Measurements from ENCODE around the gene SIGMAR1.

Gene SIGMAR1

DNA sequence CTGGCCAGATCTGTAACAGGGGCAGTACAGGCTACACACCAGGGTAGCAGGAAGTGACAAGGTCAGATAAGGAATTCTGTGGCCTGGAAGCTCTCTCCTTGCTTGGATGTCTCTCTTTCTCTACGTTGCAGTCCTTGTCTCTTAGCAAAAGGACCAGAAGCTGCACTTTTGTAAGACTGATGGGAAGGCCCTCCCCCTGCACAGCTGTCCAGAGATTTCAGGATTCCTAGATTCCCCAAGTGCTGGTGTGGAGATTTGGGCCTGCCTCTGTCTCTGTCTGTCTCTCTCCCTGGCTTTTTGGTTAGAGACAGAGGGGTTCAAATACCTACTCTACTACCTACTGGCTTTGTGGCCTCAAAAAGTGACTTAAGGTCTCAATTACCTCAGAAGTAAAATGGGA is 38.0 kb downstream of the SIGMAR1 start:
- Histone ChIP-seq H3K9me3 (ENCODE audit: insufficient read depth, low read length) (no peaks in the 10 kb centered on the region), H4K20me1 (ENCODE audit: low read depth, low read length) (no peaks in the 10 kb centered on the region), H3K27me3 (ENCODE audit: low read length) (no peaks in the 10 kb centered on the region), H3K9ac (ENCODE audit: low read length) (no peak overlapping the region), H3F3A (ENCODE audit: insufficient read depth) (no peaks in the 10 kb centered on the region), H3K27ac (ENCODE audit: low read depth, low read length) (no peak overlapping the region), H3K4me2 (ENCODE audit: low read depth, low read length, poor library complexity, severe bottlenecking) (no peak overlapping the region), H3K36me3 (ENCODE audit: low read length) (no peaks in the 10 kb centered on the region), H2AFZ (ENCODE audit: low read depth, low read length, severe bottlenecking) (no peak overlapping the region), H3K9me2 (replicated peaks; ENCODE audit: insufficient read depth, low read length) (no peaks in the 10 kb centered on the region), H3K79me2 (ENCODE audit: insufficient read depth, low read length) (no peaks in the 10 kb centered on the region), H3K4me3 (ENCODE audit: insufficient read depth, low read length, poor library complexity, severe bottlenecking) (no peak overlapping the region)
- TF ChIP-seq EZH2phosphoT487 (conservative IDR thresholded peaks at IDR 0.05; ENCODE audit: low read length), result no peak
- TF ChIP-seq, protein P1, sequence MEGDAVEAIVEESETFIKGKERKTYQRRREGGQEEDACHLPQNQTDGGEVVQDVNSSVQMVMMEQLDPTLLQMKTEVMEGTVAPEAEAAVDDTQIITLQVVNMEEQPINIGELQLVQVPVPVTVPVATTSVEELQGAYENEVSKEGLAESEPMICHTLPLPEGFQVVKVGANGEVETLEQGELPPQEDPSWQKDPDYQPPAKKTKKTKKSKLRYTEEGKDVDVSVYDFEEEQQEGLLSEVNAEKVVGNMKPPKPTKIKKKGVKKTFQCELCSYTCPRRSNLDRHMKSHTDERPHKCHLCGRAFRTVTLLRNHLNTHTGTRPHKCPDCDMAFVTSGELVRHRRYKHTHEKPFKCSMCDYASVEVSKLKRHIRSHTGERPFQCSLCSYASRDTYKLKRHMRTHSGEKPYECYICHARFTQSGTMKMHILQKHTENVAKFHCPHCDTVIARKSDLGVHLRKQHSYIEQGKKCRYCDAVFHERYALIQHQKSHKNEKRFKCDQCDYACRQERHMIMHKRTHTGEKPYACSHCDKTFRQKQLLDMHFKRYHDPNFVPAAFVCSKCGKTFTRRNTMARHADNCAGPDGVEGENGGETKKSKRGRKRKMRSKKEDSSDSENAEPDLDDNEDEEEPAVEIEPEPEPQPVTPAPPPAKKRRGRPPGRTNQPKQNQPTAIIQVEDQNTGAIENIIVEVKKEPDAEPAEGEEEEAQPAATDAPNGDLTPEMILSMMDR (IDR thresholded peaks at IDR 0.05; ENCODE audit: insufficient read depth, low read length, poor library complexity, severe bottlenecking), result no peak

DNA sequence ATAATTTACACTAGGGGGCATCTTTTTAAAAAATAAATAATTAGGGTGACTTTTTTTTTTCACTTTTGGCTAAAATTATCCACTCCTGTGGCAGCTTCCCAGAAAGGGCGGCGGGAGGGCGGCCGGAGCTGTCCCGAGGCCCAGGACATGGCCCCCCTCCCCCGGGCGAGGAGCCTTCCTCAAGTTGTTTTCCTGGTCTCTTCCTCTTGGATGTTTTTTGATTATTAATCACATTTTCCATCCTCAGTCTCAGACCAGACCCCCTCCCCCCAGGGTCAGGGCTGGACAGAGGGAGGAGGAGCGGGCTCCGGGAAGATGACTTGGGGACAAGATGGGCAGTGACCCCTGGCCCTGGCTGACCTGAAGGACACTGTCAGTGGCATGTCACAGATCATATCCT is 43.4 kb downstream of the SIGMAR1 start:
- TF ChIP-seq, protein P1 (IDR thresholded peaks at IDR 0.05; ENCODE audit: insufficient read depth, low read length, poor library complexity, severe bottlenecking), result no peak
- no peak for TF ChIP-seq EZH2phosphoT487 (conservative IDR thresholded peaks at IDR 0.05; ENCODE audit: low read length)
- no peaks in the 10 kb centered on the region for H3F3A ChIP-seq (ENCODE audit: insufficient read depth)
- H3K9me2 ChIP-seq (replicated peaks; ENCODE audit: insufficient read depth, low read length), result no peaks in the 10 kb centered on the region
- H3K4me3 ChIP-seq (ENCODE audit: insufficient read depth, low read length, poor library complexity, severe bottlenecking), result no peak overlapping the region
- no peak overlapping the region for H3K9ac ChIP-seq (ENCODE audit: low read length)
- H3K4me2 ChIP-seq (ENCODE audit: low read depth, low read length, poor library complexity, severe bottlenecking), result no peak overlapping the region
- H4K20me1 ChIP-seq (ENCODE audit: low read depth, low read length), result no peaks in the 10 kb centered on the region
- no peaks in the 10 kb centered on the region for H3K36me3 ChIP-seq (ENCODE audit: low read length)
- no peak overlapping the region for H3K27ac ChIP-seq (ENCODE audit: low read depth, low read length)
- no peaks in the 10 kb centered on the region for H3K79me2 ChIP-seq (ENCODE audit: insufficient read depth, low read length)
- no peaks in the 10 kb centered on the region for H3K9me3 ChIP-seq (ENCODE audit: insufficient read depth, low read length)
- H3K27me3 ChIP-seq (ENCODE audit: low read length), result no peaks in the 10 kb centered on the region
- H2AFZ ChIP-seq (ENCODE audit: low read depth, low read length, severe bottlenecking), result no peak overlapping the region

DNA sequence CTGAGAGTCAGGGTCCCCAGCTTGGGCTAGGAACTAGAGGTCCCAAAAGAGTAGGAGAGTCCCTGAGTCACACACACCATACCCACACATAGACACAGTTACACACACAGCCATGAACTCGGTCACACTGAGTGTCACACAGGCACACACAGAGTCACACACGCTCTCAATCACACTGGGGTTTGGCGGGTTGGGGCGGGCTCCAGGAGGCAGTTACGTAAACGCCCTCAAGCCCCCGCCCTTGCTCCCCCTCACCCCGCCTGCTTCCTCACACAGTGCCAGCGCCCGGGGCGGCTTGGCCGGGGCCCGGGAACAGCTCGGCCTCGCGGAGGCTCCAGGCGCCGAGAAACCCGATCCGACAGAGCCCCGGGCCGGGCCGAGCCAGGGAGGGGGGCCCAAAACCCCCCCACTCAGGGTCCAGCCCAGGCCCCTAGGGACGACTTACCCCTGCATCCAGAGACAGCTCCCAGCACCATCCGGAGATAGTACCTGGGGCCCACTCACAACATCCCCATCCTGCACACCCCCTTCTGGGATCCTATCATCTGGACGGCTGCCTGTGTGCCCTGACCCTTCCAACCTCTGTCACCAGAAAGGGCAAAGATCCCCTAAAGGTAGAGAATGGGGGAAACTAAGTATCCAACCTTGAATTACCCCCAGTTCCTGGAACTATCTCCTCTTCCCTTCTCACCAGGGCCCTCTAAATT is 44.5 kb downstream of the SIGMAR1 start:
- no peaks in the 10 kb centered on the region for H3K9me2 ChIP-seq (replicated peaks; ENCODE audit: insufficient read depth, low read length)
- no peak overlapping the region for H3K9ac ChIP-seq (ENCODE audit: low read length)
- H3K27me3 ChIP-seq (ENCODE audit: low read length), result no peaks in the 10 kb centered on the region
- no peaks in the 10 kb centered on the region for H3K36me3 ChIP-seq (ENCODE audit: low read length)
- no peak overlapping the region for H3K4me3 ChIP-seq (ENCODE audit: insufficient read depth, low read length, poor library complexity, severe bottlenecking)
- H2AFZ ChIP-seq (ENCODE audit: low read depth, low read length, severe bottlenecking), result no peak overlapping the region
- no peaks in the 10 kb centered on the region for H3K9me3 ChIP-seq (ENCODE audit: insufficient read depth, low read length)
- H3K4me2 ChIP-seq (ENCODE audit: low read depth, low read length, poor library complexity, severe bottlenecking), result no peak overlapping the region
- no peaks in the 10 kb centered on the region for H4K20me1 ChIP-seq (ENCODE audit: low read depth, low read length)
- no peaks in the 10 kb centered on the region for H3K79me2 ChIP-seq (ENCODE audit: insufficient read depth, low read length)
- TF ChIP-seq, protein P1 (IDR thresholded peaks at IDR 0.05; ENCODE audit: insufficient read depth, low read length, poor library complexity, severe bottlenecking), result no peak
- no peak for TF ChIP-seq EZH2phosphoT487 (conservative IDR thresholded peaks at IDR 0.05; ENCODE audit: low read length)
- no peaks in the 10 kb centered on the region for H3F3A ChIP-seq (ENCODE audit: insufficient read depth)
- no peak overlapping the region for H3K27ac ChIP-seq (ENCODE audit: low read depth, low read length)

Measured in SU-DHL-6 (cell line).